ENCODE results near the gene FARP1.

The FARP1 gene

GRCh38 chr13:98332222-98332621, 189.3 kb downstream of the FARP1 start:
- DNase-seq (ENCODE audit: low read depth), result no peak

DNA sequence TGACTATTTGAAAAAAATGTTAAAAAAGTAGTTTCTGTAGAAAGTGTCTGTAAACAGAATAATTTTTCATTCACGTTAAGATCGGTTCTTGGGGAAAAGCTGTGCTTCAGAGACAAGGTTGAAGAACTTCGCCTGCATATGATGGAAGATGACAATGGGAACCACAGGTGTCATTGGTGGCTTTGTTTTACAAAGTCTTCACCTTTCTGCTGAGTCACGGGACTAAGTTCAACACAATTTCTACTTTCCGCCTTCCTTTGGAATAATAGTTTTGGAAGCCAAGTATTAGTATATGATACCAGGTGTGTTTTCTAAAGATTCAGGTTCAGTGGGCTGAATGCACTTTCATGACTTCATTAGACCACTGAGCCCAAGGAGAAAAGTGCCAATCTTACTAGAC, 189.8 kb downstream of the FARP1 start:
- no peak for DNase-seq (ENCODE audit: low read depth)

DNA sequence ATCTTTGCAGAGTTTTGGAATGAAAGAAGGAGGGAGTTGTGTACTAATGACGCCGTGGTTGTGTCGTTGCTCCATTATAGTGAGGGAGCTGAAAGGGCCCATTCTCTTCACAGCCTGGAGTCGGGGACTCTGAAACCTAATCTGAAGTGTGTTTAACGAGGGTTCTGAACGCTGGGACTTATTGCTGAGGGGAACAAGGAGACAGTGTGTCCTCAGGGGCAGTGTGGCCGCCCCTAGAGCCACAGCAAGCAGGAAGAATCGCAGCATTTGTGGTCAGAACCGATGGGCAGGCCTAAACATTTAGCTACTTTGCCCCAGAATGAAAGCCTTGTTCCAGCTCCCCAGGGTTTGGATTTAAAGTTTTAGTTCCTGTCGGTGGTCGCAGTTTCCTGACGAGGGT, 190.6 kb downstream of the FARP1 start:
- no peak for DNase-seq (ENCODE audit: low read depth)

DNA sequence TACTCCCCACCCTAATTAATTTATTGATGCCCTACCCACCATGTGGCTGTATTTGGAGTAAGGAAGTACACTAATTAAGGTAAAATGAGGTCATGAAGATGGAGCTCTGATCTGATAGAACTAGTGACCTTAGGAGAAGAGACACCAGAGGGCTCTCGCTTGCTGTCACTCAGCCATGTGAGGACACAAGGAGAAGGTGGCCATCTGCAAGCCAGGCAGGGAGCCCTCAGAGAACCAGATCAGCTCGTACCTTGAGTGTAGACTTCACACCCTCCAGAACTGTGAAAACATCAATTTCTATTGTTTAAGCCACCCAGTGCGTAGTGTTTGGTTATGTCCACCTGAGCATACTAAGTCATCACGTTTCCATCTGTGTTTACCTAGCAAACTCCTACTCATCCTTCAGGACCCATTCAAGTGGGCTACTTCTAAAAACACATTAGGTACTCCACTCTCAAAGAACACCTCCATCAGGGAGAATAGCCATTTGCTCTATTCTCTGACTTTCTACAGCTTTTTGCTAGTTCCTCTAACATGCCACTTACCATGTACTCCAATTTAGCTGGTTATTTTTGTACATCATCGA, 191.8 kb downstream of the FARP1 start:
- DNase-seq (ENCODE audit: low read depth), result no peak

DNA sequence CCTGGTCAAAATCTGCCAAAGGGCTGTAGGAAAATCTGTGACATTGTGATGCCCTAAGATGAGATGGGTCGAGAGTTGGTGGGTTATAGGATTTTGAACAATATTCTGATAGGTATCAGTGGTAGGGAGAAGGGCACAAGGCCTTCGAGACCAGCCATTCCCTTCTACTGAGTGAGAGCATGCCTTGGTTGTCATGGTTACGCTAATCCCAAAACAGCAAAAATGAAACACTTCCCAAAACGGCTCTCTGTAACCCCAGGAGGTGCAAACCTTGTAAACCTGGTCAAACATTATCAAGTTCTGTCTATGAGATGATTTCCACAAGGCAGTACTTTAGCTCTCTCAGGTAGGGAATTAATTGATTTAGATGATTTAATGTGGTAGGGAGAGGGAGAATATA, 192.8 kb downstream of the FARP1 start:
- DNase-seq (ENCODE audit: low read depth), result no peak

GRCh38 chr13:98338310-98338709, 195.4 kb downstream of the FARP1 start:
- no peak for DNase-seq (ENCODE audit: low read depth)

DNA sequence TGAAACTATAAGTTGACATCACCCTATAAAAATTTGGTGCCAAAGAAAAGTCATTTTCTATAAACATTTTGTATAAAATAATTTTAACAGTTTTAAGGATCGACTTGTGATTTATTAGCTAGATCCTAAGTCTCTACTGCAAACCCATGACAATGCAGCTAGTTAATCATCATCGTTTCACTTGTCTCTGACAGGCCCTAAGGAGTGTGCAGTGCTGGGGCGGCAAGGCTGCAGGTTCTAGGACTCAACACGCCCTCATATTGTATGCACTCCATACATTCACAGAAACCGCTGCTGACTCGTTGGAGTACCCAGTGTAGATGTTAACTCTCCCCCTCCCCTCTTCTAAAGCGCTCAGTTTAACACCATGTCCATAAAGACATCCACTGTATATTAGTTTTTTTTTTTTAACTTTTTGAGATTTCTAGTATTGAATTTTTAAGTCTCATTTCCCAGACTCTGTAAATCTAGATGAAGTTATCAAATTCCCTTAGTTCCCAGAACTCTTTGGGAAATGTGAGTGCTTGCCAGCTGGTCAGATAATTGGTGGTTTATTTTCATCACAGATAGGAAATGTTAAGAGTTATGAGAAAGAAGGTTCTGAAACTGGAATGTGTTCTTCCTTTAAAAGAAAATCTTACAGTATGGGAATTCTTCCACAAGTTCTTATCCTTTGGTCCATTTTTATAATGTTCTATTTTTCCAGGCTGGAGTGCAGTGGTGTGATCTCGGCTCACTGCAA, 197.0 kb downstream of the FARP1 start:
- no peak for DNase-seq (ENCODE audit: low read depth)

- DNase-seq (ENCODE audit: low read depth), result no peak
Observed at GRCh38 chr13:98342953-98343352, 200.1 kb downstream of the FARP1 start.

DNA sequence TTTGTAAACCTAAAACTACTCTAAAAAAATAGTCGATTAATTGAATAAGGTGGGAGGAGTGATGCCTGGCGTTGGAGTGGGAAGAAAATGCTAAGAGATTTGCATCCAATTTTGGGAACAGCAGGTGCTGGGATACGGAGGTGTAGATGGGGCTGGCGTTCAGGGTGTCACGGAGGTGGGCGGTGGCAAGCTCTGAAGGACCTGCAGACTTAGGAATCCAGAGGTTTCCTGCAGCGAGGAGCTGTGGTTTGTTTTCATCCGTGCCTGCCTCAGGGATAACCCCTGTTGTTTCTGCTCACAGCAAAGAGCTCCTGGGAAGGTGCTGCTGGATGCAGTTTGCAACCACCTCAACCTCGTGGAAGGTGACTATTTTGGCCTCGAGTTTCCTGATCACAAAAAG, 200.6 kb downstream of the FARP1 start:
- DNase-seq (ENCODE audit: low read depth), result no peak

DNA sequence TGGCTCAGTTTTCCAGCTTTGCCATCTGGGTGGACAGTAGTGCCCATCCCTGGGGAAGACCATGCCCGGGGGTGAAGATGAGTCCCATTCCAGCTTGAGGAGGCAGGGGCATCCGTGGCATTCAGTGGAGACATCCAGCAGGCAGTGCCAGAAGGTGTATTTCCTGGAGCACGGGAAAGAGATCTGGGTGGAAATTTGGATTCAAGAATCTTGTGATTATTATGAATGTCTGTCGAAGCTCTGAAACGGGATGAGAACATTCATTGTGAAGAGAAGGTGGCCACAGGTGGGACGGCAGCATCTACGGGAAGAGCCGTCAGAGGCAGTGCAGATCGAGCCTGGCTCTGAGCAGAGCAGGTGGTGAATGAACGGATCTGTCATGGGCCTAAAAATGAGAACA, 201.5 kb downstream of the FARP1 start:
- no peak for DNase-seq (ENCODE audit: low read depth)

DNA sequence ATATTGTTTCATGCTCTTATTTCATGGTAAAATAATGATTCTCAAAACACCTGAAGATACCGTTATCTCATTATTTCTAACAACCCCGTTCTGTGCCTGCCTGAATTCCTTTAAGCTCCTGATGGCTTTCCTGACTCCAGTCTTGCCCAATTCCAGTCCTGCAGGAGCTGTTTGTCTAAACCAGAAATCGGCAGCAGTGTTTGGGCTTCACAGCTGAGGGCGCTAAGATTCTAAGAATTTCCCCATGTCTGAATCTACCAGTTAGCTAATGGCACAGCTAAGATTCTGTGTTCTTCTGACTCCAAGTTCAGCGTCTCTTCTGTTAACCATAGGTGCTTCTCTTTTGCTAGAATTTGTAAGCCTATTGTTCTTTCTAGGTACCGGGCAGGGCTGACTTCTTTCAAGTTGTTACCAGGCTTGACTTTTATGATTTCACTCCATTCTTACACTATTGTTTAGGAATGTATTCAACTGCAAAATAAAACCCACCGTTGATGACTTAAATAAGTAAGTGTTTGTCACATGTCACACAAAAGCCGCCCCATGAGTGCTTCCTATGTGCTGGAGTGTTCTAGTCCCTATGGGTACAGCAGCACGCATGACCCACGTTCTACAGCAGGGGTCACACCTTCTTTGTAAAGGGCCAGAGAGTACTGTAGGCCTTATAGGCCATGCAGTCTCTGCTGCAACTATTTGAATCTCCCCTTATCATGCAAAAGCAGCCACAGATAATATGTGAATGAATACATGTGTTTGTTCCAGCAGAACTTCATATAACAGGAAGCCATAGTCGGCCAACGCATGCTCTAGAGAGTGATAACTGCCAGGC, 202.4 kb downstream of the FARP1 start:
- DNase-seq (ENCODE audit: low read depth), result no peak

- no peak for DNase-seq (ENCODE audit: low read depth)
Observed at GRCh38 chr13:98346904-98347636, 204.2 kb downstream of the FARP1 start.

DNA sequence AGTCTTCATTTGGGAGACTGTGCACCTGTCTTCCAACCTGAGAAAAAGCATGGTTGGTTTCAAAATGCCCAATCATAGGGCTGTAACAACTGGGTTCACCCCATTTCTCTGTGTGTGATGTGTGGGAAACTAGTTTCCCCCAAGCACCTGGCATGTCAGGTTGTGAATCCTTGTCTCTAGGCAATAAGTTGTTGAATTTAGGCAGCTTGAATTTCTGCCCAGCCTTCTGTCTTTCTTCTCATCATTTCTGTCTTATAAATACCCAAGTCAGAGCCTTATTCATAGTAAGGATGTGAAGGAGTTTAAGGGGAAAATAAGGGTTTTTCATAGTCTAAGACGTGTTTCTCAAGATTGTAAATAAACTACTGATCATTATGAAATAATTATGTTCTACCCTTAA, 204.9 kb downstream of the FARP1 start:
- DNase-seq (ENCODE audit: low read depth), result no peak

DNA sequence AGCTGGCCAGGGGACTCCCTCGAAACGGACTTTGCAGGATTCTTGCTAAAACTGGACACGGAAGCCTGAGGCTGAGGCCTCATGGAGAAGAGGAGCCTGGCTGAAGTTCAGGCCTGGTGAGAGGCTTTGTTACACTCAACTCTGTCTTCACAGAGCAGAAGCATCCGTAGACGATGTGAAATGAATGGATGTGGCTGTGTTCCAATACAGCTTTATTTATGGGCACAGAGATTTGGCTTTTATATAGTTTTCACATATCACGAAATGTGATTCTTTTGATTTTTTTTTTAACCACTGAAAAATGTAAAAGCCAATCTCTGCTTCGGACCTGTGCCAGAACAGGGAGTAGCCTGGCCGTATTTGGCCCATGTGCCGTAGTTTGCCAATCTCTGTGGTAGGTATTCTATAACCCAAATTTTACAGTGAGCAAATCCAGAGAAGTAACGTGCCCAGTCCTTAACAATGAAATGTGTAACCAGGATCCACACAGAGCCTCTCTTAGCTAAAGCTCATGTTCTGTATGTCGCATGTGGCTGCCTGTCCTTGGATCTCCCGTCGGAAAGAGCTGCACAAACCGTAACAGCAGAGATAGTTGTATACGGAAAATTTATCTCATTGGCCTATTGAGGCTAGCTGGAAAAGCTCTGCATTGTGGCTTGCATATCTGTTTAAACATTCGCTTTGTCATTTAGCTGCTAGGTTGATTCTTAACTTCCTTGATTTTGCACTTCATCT, 205.7 kb downstream of the FARP1 start:
- DNase-seq (ENCODE audit: low read depth), result no peak

- DNase-seq (ENCODE audit: low read depth), result no peak
Observed at GRCh38 chr13:98349731-98350305, 206.9 kb downstream of the FARP1 start.

DNA sequence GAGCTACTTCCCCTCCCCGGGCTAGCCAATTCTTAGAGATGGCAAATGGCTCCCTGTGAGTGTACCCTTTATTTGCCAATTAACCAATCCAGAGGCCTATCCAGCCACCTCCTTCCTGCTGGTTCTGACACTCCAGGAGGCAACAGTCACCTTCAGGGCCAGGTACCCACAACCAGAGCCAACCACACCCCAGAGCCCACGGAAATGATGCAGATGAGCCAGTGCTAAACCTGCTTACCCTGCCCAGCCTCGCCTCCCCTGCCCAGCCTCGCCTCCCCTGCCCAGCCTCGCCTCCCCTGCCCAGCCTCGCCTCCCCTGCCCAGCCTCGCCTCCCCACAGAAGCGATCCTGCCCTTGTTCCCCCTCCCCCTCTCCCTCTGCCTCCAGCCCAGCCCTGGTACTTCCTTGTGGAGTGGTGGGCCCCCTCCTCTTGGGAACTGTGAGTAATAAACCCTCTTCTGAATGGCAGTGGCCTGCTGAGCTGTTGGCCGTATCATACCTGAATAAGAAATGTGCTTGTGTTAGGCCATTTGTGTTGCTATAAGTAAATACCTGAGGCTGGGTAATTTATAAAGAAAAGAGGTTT, 207.9 kb downstream of the FARP1 start:
- DNase-seq (ENCODE audit: low read depth), result no peak

- DNase-seq (ENCODE audit: low read depth), result no peak
Observed at GRCh38 chr13:98351636-98352035, 208.7 kb downstream of the FARP1 start.

GRCh38 chr13:98352226-98352625, 209.3 kb downstream of the FARP1 start:
- DNase-seq (ENCODE audit: low read depth), result no peak

- DNase-seq (ENCODE audit: low read depth), result no peak
Observed at GRCh38 chr13:98353750-98354149, 210.9 kb downstream of the FARP1 start.

DNA sequence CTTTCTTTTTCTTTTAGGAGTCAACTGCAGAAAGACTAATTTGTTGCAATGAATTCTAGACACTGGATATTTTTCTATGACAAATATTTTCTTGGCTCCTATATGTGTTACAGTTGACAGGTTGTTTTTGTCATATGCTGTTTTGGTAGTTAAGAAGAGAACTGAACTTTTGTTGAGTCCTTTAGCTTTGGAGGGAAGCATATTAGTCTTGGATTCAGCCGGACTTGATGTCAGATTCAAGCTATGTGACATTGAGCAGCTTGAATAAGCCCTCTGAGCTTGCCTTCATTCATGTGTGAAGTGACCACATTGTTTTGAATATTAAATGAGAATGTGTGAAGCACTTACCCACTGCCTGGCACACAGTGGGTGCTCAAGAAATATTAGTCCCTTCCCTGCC, 216.0 kb downstream of the FARP1 start:
- DNase-seq (ENCODE audit: low read depth), result no peak

- no peak for DNase-seq (ENCODE audit: low read depth)
Observed at GRCh38 chr13:98360545-98360944, 217.7 kb downstream of the FARP1 start.

Data from fibroblast of the conjunctiva (primary cell).